K562 (cell line): Measurements from ENCODE around the gene ZNF239. TPM values are rescaled to one million over a fixed set of nuclear protein-coding genes. Genes with fewer than 3 reads are reported as not detected.

ENCODE experiments used
- EP400 ChIP-seq: fragments of 450-650 bp; IDR thresholded peaks from 2 replicates; pipeline ENCODE4 v1.6.1; 2017; ENCODE audit warnings: antibody characterized with exemption, mild to moderate bottlenecking, moderate library complexity
- ETV1 ChIP-seq: fragments of 450-650 bp; conservative IDR thresholded peaks from 2 replicates; pipeline ENCODE4 v1.6.1; 2016; ENCODE audit warnings: missing genetic modification characterization, control low read depth, low read depth, missing compliant biosample characterization
- ETV6 ChIP-seq, 3 experiments: fragments of 150-350 bp in 1 of 3; sonication (generic) in 1 of 3; formaldehyde crosslinking in 1 of 3; IDR thresholded peaks; 2 replicates each; pipeline versions ENCODE4 v1.6.1 to v1.8.0; 2014 to 2022; ENCODE audit warnings: borderline replicate concordance in 2 of 3, low read depth in 2 of 3, antibody characterized with exemption in 1 of 3, low read length in 1 of 3, mild to moderate bottlenecking in 1 of 3, missing genetic modification reagents in 1 of 3
- GABPB2 ChIP-seq: fragments of 250-450 bp; sonication (Bioruptor Pico); conservative IDR thresholded peaks from 2 replicates; pipeline ENCODE4 v1.5.1; 2021; ENCODE audit warnings: mild to moderate bottlenecking
- HNRNPL ChIP-seq: fragments of 200-400 bp; formaldehyde crosslinking; IDR thresholded peaks from 2 replicates; pipeline ENCODE4 v1.6.1; 2017; ENCODE audit warnings: low read depth, mild to moderate bottlenecking, low read length
- MTF1 ChIP-seq: fragments of 250-450 bp; sonication (Bioruptor Pico); IDR thresholded peaks from 2 replicates; pipeline ENCODE4 v1.9.0; 2021; ENCODE audit warnings: moderate library complexity, mild to moderate bottlenecking, inconsistent platforms, borderline replicate concordance
- MXI1 ChIP-seq: IDR thresholded peaks from 2 replicates; pipeline ENCODE4 v1.6.1; 2011; ENCODE audit warnings: low read depth, mild to moderate bottlenecking, improper control_type of control experiment, low read length
- NR4A1 ChIP-seq, 2 experiments: fragments of 250-450 bp in 1 of 2; fragments of 450-650 bp in 1 of 2; sonication (Bioruptor Pico) in 1 of 2; IDR thresholded peaks; 2 replicates each; pipeline versions ENCODE4 v1.4.0 to v1.6.1; 2016 to 2020; ENCODE audit warnings: mild to moderate bottlenecking in 2 of 2, missing compliant biosample characterization in 1 of 2, missing genetic modification characterization in 1 of 2, moderate library complexity in 1 of 2
- PHF8 ChIP-seq: fragments of 200-600 bp; sonication (generic); IDR thresholded peaks from 2 replicates; pipeline ENCODE4 v1.6.1; 2012; ENCODE audit warnings: mixed run types, mild to moderate bottlenecking, inconsistent platforms, low read length, moderate library complexity, borderline replicate concordance
- RBFOX2 ChIP-seq: fragments of 200-400 bp; formaldehyde crosslinking; IDR thresholded peaks from 2 replicates; pipeline ENCODE4 v1.6.1; 2017; ENCODE audit warnings: low read depth, mild to moderate bottlenecking, low read length, moderate library complexity
- RBM22 ChIP-seq: fragments of 200-400 bp; formaldehyde crosslinking; IDR thresholded peaks from 2 replicates; pipeline ENCODE4 v1.6.1; 2018; ENCODE audit warnings: low read length, low read depth; ENCODE audit not compliant: poor library complexity, severe bottlenecking
- RBM25 ChIP-seq: fragments of 200-400 bp; formaldehyde crosslinking; IDR thresholded peaks from 2 replicates; pipeline ENCODE4 v1.6.1; 2018; ENCODE audit warnings: low read length, low read depth, moderate library complexity; ENCODE audit not compliant: severe bottlenecking
- RNF2 ChIP-seq: sonication (generic); IDR thresholded peaks from 2 replicates; pipeline ENCODE4 v1.6.1; 2016
- SIX5 ChIP-seq, 2 experiments: IDR thresholded peaks; 2 replicates each; pipeline ENCODE4 v1.6.1; 2011; ENCODE audit warnings: low read length in 2 of 2, borderline replicate concordance in 1 of 2, low read depth in 1 of 2, mild to moderate bottlenecking in 1 of 2, moderate library complexity in 1 of 2; ENCODE audit not compliant: insufficient read depth in 1 of 2
- SMAD4 ChIP-seq: fragments of 250-450 bp; sonication (Bioruptor Pico); conservative IDR thresholded peaks from 2 replicates; pipeline ENCODE4 v1.8.0; 2021; ENCODE audit warnings: inconsistent platforms, mild to moderate bottlenecking, moderate library complexity
- TAF9B ChIP-seq: fragments of 450-650 bp; IDR thresholded peaks from 2 replicates; pipeline ENCODE4 v1.6.1; 2018; ENCODE audit warnings: mild to moderate bottlenecking; ENCODE audit not compliant: partially characterized antibody
- U2AF1 ChIP-seq: fragments of 200-400 bp; formaldehyde crosslinking; optimal IDR thresholded peaks from 2 replicates; pipeline ENCODE3; 2017; ENCODE audit warnings: mild to moderate bottlenecking, low read depth, low read length, moderate library complexity
- ZNF12 ChIP-seq: sonication (generic); formaldehyde crosslinking; IDR thresholded peaks from 2 replicates; pipeline ENCODE4 v1.4.0; 2020; ENCODE audit warnings: mild to moderate bottlenecking, missing genetic modification reagents
- ZNF121 ChIP-seq: sonication (generic); formaldehyde crosslinking; conservative IDR thresholded peaks from 2 replicates; pipeline ENCODE4 v1.8.0; 2022; ENCODE audit warnings: missing genetic modification reagents
- ZNF431 ChIP-seq: sonication (generic); formaldehyde crosslinking; IDR thresholded peaks from 2 replicates; pipeline ENCODE4 v1.8.0; 2022; ENCODE audit warnings: mild to moderate bottlenecking, missing genetic modification reagents
- ZNF445 ChIP-seq: fragments of 250-450 bp; sonication (Bioruptor Pico); IDR thresholded peaks from 2 replicates; pipeline ENCODE4 v1.4.0; 2020; ENCODE audit warnings: low read depth, mild to moderate bottlenecking, moderate library complexity
- ZNF76 ChIP-seq: fragments of 250-450 bp; sonication (Bioruptor Pico); IDR thresholded peaks from 2 replicates; pipeline ENCODE4 v1.4.0; 2020; ENCODE audit warnings: mild to moderate bottlenecking, moderate library complexity, borderline replicate concordance
- polyA plus RNA-seq, 8 experiments: library from polyadenylated mRNA; depleted of rRNA in 4 of 8; stranded (reverse) in 5 of 8; unstranded in 3 of 8; fragments of >200 nt; fragmentation: Nextera tagmentation in 2 of 8; fragmentation: Illumina TruSeq in 1 of 8; extraction: Ambion mirVana in 2 of 8; extraction: Trizol in 1 of 8; gene quantifications; 2 replicates each; pipeline versions ENCODE4 v1.2.1 to v1.2.3, GENCODE V29; 2011 to 2014; ENCODE audit warnings: inconsistent platforms in 1 of 8, missing spikeins in 1 of 8
- total RNA-seq, 7 experiments: library from RNA; depleted of rRNA in 6 of 7; stranded (reverse); fragments of >200 nt in 6 of 7; fragmentation: Illumina TruSeq in 2 of 7; extraction: Trizol in 2 of 7; gene quantifications; 2 replicates each; pipeline versions ENCODE4 v1.2.1 to v1.2.3, GENCODE V29; 2011 to 2021; ENCODE audit warnings: low replicate concordance in 1 of 7
- TF ChIP-seq, protein P1 (sequence below): fragments of 250-450 bp; sonication (Bioruptor Pico); IDR thresholded peaks from 2 replicates; pipeline ENCODE4 v1.4.0; 2020; ENCODE audit warnings: mild to moderate bottlenecking
- TF ChIP-seq, protein P2 (sequence below): fragments of 250-450 bp; sonication (Bioruptor Pico); IDR thresholded peaks from 2 replicates; pipeline ENCODE4 v1.8.0; 2022; ENCODE audit warnings: inconsistent platforms, mild to moderate bottlenecking, moderate library complexity, borderline replicate concordance

The ZNF239 gene
- total and polyA plus RNA-seq, 9 of the 15 experiments (the other 6 are each of a cell fraction or from before 2014, with no cell fraction given), result 13.7 to 26.7 (median 23.4) TPM

DNA sequence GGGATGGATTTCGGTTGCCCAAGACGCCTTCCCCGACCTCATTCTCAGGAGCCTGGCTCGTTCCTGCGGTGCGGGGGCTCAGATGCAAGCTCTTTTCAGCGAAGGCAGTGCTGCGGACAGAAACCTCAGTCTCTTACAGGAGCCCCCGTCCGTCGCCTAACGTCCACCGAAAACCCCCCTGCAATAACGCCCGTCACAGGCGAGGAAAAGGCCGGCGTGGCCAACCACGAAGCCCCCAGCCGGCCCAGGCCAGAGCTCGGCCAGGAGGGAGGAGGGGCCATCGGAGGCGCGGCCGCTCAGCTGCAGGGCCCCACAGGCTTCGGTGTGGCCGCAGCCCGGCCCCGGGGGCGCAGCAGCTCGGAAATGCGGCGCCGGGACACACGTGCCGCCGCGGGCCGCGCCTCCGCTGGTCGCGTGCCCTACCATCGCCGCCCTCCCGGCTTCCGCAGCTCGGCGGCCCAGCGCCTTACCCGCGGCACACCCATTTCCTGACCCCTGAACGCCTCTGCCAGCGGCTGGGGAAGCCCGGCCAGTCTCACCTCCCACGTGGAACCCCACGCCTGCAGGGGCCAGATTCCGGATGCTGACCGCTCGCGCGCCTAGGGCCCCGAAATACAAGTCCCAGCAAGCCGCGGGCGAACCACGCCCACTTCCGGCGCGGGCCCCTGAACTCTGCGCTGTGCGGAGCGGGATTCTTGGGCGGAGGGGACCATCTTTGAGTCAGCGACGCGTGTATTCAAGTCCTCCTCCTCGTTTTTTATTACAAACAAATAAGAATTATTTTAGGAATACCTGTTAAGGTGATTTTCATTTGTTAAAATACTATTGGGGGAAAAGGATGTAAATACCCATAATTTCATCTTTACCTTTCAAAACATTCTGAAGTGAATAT is at the start of gene ZNF239 (continued):
- TF ChIP-seq, protein P1, sequence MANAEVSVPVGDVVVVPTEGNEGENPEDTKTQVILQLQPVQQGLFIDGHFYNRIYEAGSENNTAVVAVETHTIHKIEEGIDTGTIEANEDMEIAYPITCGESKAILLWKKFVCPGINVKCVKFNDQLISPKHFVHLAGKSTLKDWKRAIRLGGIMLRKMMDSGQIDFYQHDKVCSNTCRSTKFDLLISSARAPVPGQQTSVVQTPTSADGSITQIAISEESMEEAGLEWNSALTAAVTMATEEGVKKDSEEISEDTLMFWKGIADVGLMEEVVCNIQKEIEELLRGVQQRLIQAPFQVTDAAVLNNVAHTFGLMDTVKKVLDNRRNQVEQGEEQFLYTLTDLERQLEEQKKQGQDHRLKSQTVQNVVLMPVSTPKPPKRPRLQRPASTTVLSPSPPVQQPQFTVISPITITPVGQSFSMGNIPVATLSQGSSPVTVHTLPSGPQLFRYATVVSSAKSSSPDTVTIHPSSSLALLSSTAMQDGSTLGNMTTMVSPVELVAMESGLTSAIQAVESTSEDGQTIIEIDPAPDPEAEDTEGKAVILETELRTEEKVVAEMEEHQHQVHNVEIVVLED (CRISPR knock-in tag), result peak; percentile 83
- TF ChIP-seq RBM22 (peak; percentile 67), TAF9B (peak; percentile 13), SMAD4 (CRISPR knock-in tag) (peak; percentile 85), MTF1 (CRISPR knock-in tag) (no peak), U2AF1 (peak; percentile 76), PHF8 (peak; percentile 83; the same call in 1 of the 2 replicates), ZNF12 (peak; percentile 43; the same call in 1 of the 2 replicates), ZNF121 (CRISPR knock-in tag) (peak; percentile 68), ZNF76 (CRISPR knock-in tag) (no peak), RBFOX2 (peak; percentile 97), ZNF445 (CRISPR knock-in tag) (0 out of 2 replicates have a peak, but pooled peaks have one; percentile 27), EP400 (peak; percentile 98), ZNF431 (CRISPR knock-in tag) (peak; percentile 95), HNRNPL (peak; percentile 64; the same call in 1 of the 2 replicates), NR4A1 (CRISPR knock-in tag; IDR thresholded peaks at IDR 0.05) (no peak; the same call in 1 of the 2 replicates), NR4A1 (tag; IDR thresholded peaks at IDR 0.05) (peak; percentile 85), MXI1 (peak; percentile 96), ETV6 (IDR thresholded peaks at IDR 0.05; ENCODE audit: borderline replicate concordance in 1 of 2, low read depth in 2 of 2, low read length in 1 of 2) (no peak), ETV6 (CRISPR knock-in tag; IDR thresholded peaks at IDR 0.05; ENCODE audit: borderline replicate concordance) (peak; percentile 98), ETV1 (tag) (peak; percentile 88), RBM25 (peak; percentile 28), SIX5 (IDR thresholded peaks at IDR 0.05; ENCODE audit: borderline replicate concordance in 1 of 2, insufficient read depth in 1 of 2, low read depth in 1 of 2, low read length in 2 of 2) (peak; percentile 86), GABPB2 (CRISPR knock-in tag) (no peak), RNF2 (peak; percentile 71; the same call in 1 of the 2 replicates)
- TF ChIP-seq, protein P2, sequence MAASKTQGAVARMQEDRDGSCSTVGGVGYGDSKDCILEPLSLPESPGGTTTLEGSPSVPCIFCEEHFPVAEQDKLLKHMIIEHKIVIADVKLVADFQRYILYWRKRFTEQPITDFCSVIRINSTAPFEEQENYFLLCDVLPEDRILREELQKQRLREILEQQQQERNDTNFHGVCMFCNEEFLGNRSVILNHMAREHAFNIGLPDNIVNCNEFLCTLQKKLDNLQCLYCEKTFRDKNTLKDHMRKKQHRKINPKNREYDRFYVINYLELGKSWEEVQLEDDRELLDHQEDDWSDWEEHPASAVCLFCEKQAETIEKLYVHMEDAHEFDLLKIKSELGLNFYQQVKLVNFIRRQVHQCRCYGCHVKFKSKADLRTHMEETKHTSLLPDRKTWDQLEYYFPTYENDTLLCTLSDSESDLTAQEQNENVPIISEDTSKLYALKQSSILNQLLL (CRISPR knock-in tag), result no peak
